ENCODE data around the gene CCR6. TPM values are rescaled to one million over a fixed set of nuclear protein-coding genes. Genes with fewer than 3 reads are reported as not detected.

CCR6 gene
- total RNA-seq, 1 donor from 2014 or later: not detected

DNA sequence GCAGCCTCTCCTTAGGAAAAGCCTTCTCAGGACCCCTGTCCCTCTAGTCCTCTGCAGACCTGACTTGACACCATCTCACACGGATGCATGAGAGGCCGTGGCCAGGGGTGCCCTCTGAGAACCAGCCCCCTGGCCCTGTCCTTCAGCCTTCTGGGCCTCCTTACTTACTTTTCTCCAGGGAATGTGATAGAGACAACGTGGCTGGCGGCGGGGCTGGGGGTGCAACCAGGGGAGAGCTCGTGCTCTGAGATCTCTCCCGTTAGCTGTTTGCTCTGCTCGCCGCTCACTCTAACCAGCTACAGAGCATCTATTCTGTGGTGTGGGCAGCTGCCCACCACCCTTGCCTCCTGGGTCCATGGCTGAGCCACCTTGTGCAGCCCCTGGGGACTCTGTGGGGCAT, 20.1 kb downstream of the CCR6 start:
- no peak overlapping the region for H3K27ac Mint-ChIP-seq (ENCODE audit: unreplicated experiment)
- no peaks in the 10 kb centered on the region for H3K36me3 Mint-ChIP-seq (ENCODE audit: low read depth, unreplicated experiment)
- DNase-seq (ENCODE audit: low spot score): no peak
- H3K4me1 Mint-ChIP-seq (ENCODE audit: unreplicated experiment): peaks cover 5% of the 10 kb centered on the region
- H3K4me3 Mint-ChIP-seq (ENCODE audit: unreplicated experiment): no peak overlapping the region
- no peaks in the 10 kb centered on the region for H3K9me3 Mint-ChIP-seq (ENCODE audit: unreplicated experiment)
- TF ChIP-seq, protein P1, sequence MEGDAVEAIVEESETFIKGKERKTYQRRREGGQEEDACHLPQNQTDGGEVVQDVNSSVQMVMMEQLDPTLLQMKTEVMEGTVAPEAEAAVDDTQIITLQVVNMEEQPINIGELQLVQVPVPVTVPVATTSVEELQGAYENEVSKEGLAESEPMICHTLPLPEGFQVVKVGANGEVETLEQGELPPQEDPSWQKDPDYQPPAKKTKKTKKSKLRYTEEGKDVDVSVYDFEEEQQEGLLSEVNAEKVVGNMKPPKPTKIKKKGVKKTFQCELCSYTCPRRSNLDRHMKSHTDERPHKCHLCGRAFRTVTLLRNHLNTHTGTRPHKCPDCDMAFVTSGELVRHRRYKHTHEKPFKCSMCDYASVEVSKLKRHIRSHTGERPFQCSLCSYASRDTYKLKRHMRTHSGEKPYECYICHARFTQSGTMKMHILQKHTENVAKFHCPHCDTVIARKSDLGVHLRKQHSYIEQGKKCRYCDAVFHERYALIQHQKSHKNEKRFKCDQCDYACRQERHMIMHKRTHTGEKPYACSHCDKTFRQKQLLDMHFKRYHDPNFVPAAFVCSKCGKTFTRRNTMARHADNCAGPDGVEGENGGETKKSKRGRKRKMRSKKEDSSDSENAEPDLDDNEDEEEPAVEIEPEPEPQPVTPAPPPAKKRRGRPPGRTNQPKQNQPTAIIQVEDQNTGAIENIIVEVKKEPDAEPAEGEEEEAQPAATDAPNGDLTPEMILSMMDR (IDR thresholded peaks at IDR 0.05; ENCODE audit: unreplicated experiment): no peak
- peaks cover 7% of the 10 kb centered on the region for H3K27me3 Mint-ChIP-seq (ENCODE audit: unreplicated experiment)

DNA sequence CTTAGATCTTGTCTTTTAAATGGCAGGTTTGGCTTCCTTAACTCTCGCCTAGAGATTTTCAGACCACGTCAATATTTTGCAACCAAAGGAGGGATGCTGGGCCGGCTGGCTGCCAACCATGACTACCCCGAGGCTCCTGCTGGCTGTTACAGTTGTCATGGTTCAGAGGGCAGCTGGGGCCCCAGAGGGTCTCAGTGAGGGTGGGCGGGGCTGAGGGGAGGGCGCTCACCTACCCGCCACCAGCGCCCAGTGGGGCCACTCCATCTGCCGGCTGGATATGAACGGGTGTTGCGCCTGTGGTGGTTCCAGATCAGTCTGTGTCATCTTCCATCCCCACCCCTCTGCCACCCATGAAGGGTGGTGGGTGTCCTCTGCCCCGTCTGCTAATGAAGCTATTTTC, 22.6 kb downstream of the CCR6 start:
- H3K36me3 Mint-ChIP-seq (ENCODE audit: low read depth, unreplicated experiment): no peaks in the 10 kb centered on the region
- H3K9me3 Mint-ChIP-seq (ENCODE audit: unreplicated experiment): no peaks in the 10 kb centered on the region
- peaks cover 7% of the 10 kb centered on the region for H3K27me3 Mint-ChIP-seq (ENCODE audit: unreplicated experiment)
- H3K4me1 Mint-ChIP-seq (ENCODE audit: unreplicated experiment): peaks cover 5% of the 10 kb centered on the region
- no peak overlapping the region for H3K4me3 Mint-ChIP-seq (ENCODE audit: unreplicated experiment)
- TF ChIP-seq, protein P1 (IDR thresholded peaks at IDR 0.05; ENCODE audit: unreplicated experiment): no peak
- no peak for DNase-seq (ENCODE audit: low spot score)
- no peak overlapping the region for H3K27ac Mint-ChIP-seq (ENCODE audit: unreplicated experiment)

DNA sequence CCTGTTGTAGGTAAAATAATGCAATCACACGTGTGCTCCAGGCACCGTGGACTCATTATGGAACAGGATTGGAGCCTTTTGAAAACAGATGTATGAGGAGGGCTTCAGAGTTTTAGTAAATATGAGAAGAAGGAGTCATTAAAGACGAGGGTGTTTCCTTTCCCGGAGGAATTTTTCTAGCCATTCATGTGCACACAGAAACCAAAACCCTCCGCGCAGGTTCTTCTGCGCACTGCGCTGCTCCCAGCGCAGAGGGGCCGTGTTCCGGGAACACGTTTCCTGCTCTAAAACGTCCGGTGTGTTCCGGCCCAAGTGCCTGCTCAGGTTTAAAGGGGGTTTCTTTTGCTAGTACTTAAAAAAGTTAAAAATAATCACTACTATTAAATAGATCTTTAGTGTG, 23.2 kb downstream of the CCR6 start:
- Mint-ChIP-seq H3K9me3 (ENCODE audit: unreplicated experiment) (no peaks in the 10 kb centered on the region), H3K4me1 (ENCODE audit: unreplicated experiment) (peaks cover 5% of the 10 kb centered on the region), H3K27ac (ENCODE audit: unreplicated experiment) (no peak overlapping the region), H3K36me3 (ENCODE audit: low read depth, unreplicated experiment) (no peaks in the 10 kb centered on the region), H3K27me3 (ENCODE audit: unreplicated experiment) (peaks cover 7% of the 10 kb centered on the region), H3K4me3 (ENCODE audit: unreplicated experiment) (no peak overlapping the region)
- no peak for DNase-seq (ENCODE audit: low spot score)
- TF ChIP-seq, protein P1 (IDR thresholded peaks at IDR 0.05; ENCODE audit: unreplicated experiment): no peak

- H3K27ac Mint-ChIP-seq (ENCODE audit: unreplicated experiment): no peak overlapping the region
- peaks cover 5% of the 10 kb centered on the region for H3K4me1 Mint-ChIP-seq (ENCODE audit: unreplicated experiment)
Observed at GRCh38 chr6:167146977-167147376, 24.1 kb downstream of the CCR6 start.

GRCh38 chr6:167148021-167148420, 25.1 kb downstream of the CCR6 start:
- Mint-ChIP-seq H3K4me1 (ENCODE audit: unreplicated experiment) (peaks cover 10% of the 10 kb centered on the region), H3K4me3 (ENCODE audit: unreplicated experiment) (no peak overlapping the region), H3K27me3 (ENCODE audit: unreplicated experiment) (peaks cover 7% of the 10 kb centered on the region), H3K36me3 (ENCODE audit: low read depth, unreplicated experiment) (no peaks in the 10 kb centered on the region), H3K27ac (ENCODE audit: unreplicated experiment) (no peak overlapping the region), H3K9me3 (ENCODE audit: unreplicated experiment) (no peaks in the 10 kb centered on the region)
- TF ChIP-seq, protein P1 (IDR thresholded peaks at IDR 0.05; ENCODE audit: unreplicated experiment): no peak
- no peak for DNase-seq (ENCODE audit: low spot score)

More at GRCh38 chr6:167146977-167147376, 24.1 kb downstream of the CCR6 start:
- Mint-ChIP-seq H3K9me3 (ENCODE audit: unreplicated experiment) (no peaks in the 10 kb centered on the region), H3K27me3 (ENCODE audit: unreplicated experiment) (peaks cover 7% of the 10 kb centered on the region), H3K36me3 (ENCODE audit: low read depth, unreplicated experiment) (no peaks in the 10 kb centered on the region), H3K4me3 (ENCODE audit: unreplicated experiment) (no peak overlapping the region)
- TF ChIP-seq, protein P1 (IDR thresholded peaks at IDR 0.05; ENCODE audit: unreplicated experiment): no peak
- no peak for DNase-seq (ENCODE audit: low spot score)

Measured in endothelial cell (in vitro differentiated cells).